HepG2 (cell line): ENCODE measurements around the gene KRT73. TPM values are rescaled to one million over a fixed set of nuclear protein-coding genes. Genes with fewer than 3 reads are reported as not detected.

Experiments
- ATAC-seq: fragments of 200-7000 bp; cut with Tn5 transposase; 3 replicates; pipeline ENCODE4 v1.9.1; 2020; ENCODE audit warnings: mild to moderate bottlenecking, moderate library complexity
- BruUV-seq: library from RNA; stranded (reverse); fragments of 400-500 nt; replicated peaks from 2 replicates; lab custom pipeline; 2021; lab: Mats Ljungman, UMichigan
- CTCF ChIA-PET: fragments of 300-600 bp; formaldehyde crosslinking; extraction: SDS; loops from one replicate; lab custom pipeline; 2021; ENCODE audit warnings: low total read pairs, inconsistent platforms, low intra/inter-chr PET ratio; lab: Yijun Ruan, JAX
- POLR2A ChIA-PET: fragments of 350-600 bp; sonication (Branson Sonifier 250); formaldehyde crosslinking; loops from one replicate; lab custom pipeline; 2020; ENCODE audit warnings: antibody characterized with exemption, inconsistent platforms; lab: Yijun Ruan, JAX
- DNase-seq: peaks from one replicate; pipeline ENCODE4 v3.0.0-alpha.2; 2015; ENCODE audit warnings: low spot score
- FAIRE-seq: peaks from 3 replicates; lab custom pipeline; 2011; peaks lifted over from hg19 to GRCh38; lab: Jason Lieb, UNC
- H2AFZ ChIP-seq: one replicate; pipeline ENCODE4 v1.6.1; 2011; ENCODE audit warnings: low read length, inconsistent platforms
- H3K27ac ChIP-seq: fragments of 300-600 bp; 3 replicates; pipeline ENCODE4 v1.8.0; 2011; ENCODE audit warnings: mixed run types, mild to moderate bottlenecking, mixed read lengths, low read length, inconsistent platforms; ENCODE audit not compliant: insufficient read depth; ENCODE audit errors: extremely low read length
- H3K27me3 ChIP-seq, 2 experiments: fragments of 200-600 bp in 1 of 2; 2 replicates in 1 of 2; 3 replicates in 1 of 2; pipeline versions ENCODE4 v1.6.0 to v1.8.0; 2011; ENCODE audit warnings: low read length in 2 of 2, mild to moderate bottlenecking in 2 of 2, moderate library complexity in 2 of 2, inconsistent platforms in 1 of 2; ENCODE audit not compliant: insufficient read depth in 2 of 2, control insufficient read depth in 1 of 2
- H3K36me3 ChIP-seq, 2 experiments: fragments of 200-600 bp in 1 of 2; replicated peaks in 1 of 2; 2 replicates in 1 of 2; 3 replicates in 1 of 2; pipeline versions ENCODE4 v1.5.1 to v1.8.0; 2011; ENCODE audit warnings: low read length in 2 of 2, inconsistent platforms in 1 of 2; ENCODE audit not compliant: insufficient read depth in 2 of 2, control insufficient read depth in 1 of 2
- H3K4me1 ChIP-seq: 2 replicates; pipeline ENCODE4 v1.5.1; 2012; ENCODE audit warnings: low read length, inconsistent platforms; ENCODE audit not compliant: insufficient read depth
- H3K4me2 ChIP-seq: 2 replicates; pipeline ENCODE4 v1.6.0; 2011; ENCODE audit warnings: low read depth, low read length, inconsistent platforms
- H3K4me3 ChIP-seq, 3 experiments: fragments of 200-600 bp in 1 of 3; sonication (generic), shearing (Covaris generic) in 1 of 3; replicated peaks in 1 of 3; 2 replicates each; pipeline ENCODE4 v1.5.1; 2011 to 2016; ENCODE audit warnings: low read length in 3 of 3, inconsistent platforms in 2 of 3, low read depth in 2 of 3, mild to moderate bottlenecking in 2 of 3, control low read depth in 1 of 3, mixed read lengths in 1 of 3; ENCODE audit not compliant: insufficient read depth in 1 of 3
- H3K79me2 ChIP-seq: one replicate; pipeline ENCODE4 v1.6.1; 2011; ENCODE audit warnings: low read length, inconsistent platforms; ENCODE audit not compliant: insufficient read depth
- H3K9ac ChIP-seq: 2 replicates; pipeline ENCODE4 v1.6.0; 2011; ENCODE audit warnings: mild to moderate bottlenecking, low read depth, low read length, inconsistent platforms; ENCODE audit not compliant: insufficient read depth
- H3K9me3 ChIP-seq: 2 replicates; pipeline ENCODE4 v1.5.1; 2012; ENCODE audit warnings: mild to moderate bottlenecking, low read length
- H4K20me1 ChIP-seq: 2 replicates; pipeline ENCODE4 v1.6.0; 2011; ENCODE audit warnings: inconsistent platforms, mild to moderate bottlenecking, low read length, moderate library complexity; ENCODE audit not compliant: insufficient read depth
- ATF4 ChIP-seq, 2 experiments: fragments of 450-650 bp in 1 of 2; sonication (generic) in 1 of 2; formaldehyde crosslinking; IDR thresholded peaks; 2 replicates each; pipeline versions ENCODE4 v1.5.0 to v1.8.0; 2020 to 2022; ENCODE audit warnings: mild to moderate bottlenecking in 1 of 2, missing genetic modification reagents in 1 of 2
- DNMT3B ChIP-seq: conservative IDR thresholded peaks from 2 replicates; pipeline ENCODE4 v1.6.1; 2016; ENCODE audit warnings: missing biosample characterization, control low read depth
- FOSL2 ChIP-seq: sonication (generic); formaldehyde crosslinking; IDR thresholded peaks from 2 replicates; pipeline ENCODE4 v1.4.0; 2020; ENCODE audit warnings: missing genetic modification reagents
- GABPA ChIP-seq, 2 experiments: IDR thresholded peaks; 2 replicates each; pipeline ENCODE4 v1.6.1; 2011 to 2016; ENCODE audit warnings: low read depth in 2 of 2, low read length in 1 of 2, missing biosample characterization in 1 of 2, missing genetic modification characterization in 1 of 2
- HNF4G ChIP-seq, 2 experiments: sonication (generic) in 1 of 2; formaldehyde crosslinking in 1 of 2; IDR thresholded peaks; 2 replicates each; pipeline versions ENCODE4 v1.4.0 to v1.6.1; 2011 to 2020; ENCODE audit warnings: borderline replicate concordance in 2 of 2, low read depth in 2 of 2, mild to moderate bottlenecking in 2 of 2, low read length in 1 of 2, missing genetic modification reagents in 1 of 2, moderate library complexity in 1 of 2
- HNRNPH1 ChIP-seq: fragments of 200-400 bp; formaldehyde crosslinking; optimal IDR thresholded peaks from 2 replicates; pipeline ENCODE3; 2017; ENCODE audit warnings: mild to moderate bottlenecking, low read depth, low read length
- LCORL ChIP-seq, 2 experiments: fragments of 450-650 bp in 1 of 2; sonication (generic) in 1 of 2; formaldehyde crosslinking in 1 of 2; IDR thresholded peaks; 2 replicates each; pipeline versions ENCODE4 v1.5.0 to v1.6.1; 2017 to 2020; ENCODE audit warnings: antibody characterized with exemption in 1 of 2, missing genetic modification reagents in 1 of 2
- MATR3 ChIP-seq: sonication (generic); formaldehyde crosslinking; IDR thresholded peaks from 2 replicates; pipeline ENCODE4 v1.4.0; 2020; ENCODE audit warnings: missing genetic modification reagents
- MIER2 ChIP-seq: IDR thresholded peaks from 2 replicates; pipeline ENCODE4 v1.6.1; 2016; ENCODE audit warnings: missing biosample characterization, missing genetic modification reagents
- MNT ChIP-seq: fragments of 450-650 bp; IDR thresholded peaks from 2 replicates; pipeline ENCODE4 v1.6.1; 2016
- NR2C2 ChIP-seq: sonication (generic); formaldehyde crosslinking; IDR thresholded peaks from 2 replicates; pipeline ENCODE4 v1.4.0; 2020; ENCODE audit warnings: missing genetic modification reagents, mild to moderate bottlenecking, moderate library complexity, borderline replicate concordance
- NRL ChIP-seq: sonication (generic); formaldehyde crosslinking; IDR thresholded peaks from 2 replicates; pipeline ENCODE4 v1.5.0; 2020; ENCODE audit warnings: missing genetic modification reagents, mild to moderate bottlenecking, moderate library complexity, borderline replicate concordance
- PBX3 ChIP-seq: sonication (generic); formaldehyde crosslinking; IDR thresholded peaks from 2 replicates; pipeline ENCODE4 v1.8.1; 2023; ENCODE audit warnings: missing genetic modification reagents, inconsistent platforms, borderline replicate concordance
- RFXAP ChIP-seq: sonication (generic); formaldehyde crosslinking; IDR thresholded peaks from 2 replicates; pipeline ENCODE4 v1.4.0; 2020; ENCODE audit warnings: missing genetic modification reagents, borderline replicate concordance
- SCMH1 ChIP-seq: sonication (generic); formaldehyde crosslinking; IDR thresholded peaks from 2 replicates; pipeline ENCODE4 v1.9.0; 2021; ENCODE audit warnings: missing genetic modification reagents, mild to moderate bottlenecking, borderline replicate concordance
- TBX2 ChIP-seq: sonication (generic); formaldehyde crosslinking; IDR thresholded peaks from 2 replicates; pipeline ENCODE4 v1.5.0; 2020; ENCODE audit warnings: missing genetic modification reagents, mild to moderate bottlenecking, borderline replicate concordance
- ZEB1 ChIP-seq: IDR thresholded peaks from 2 replicates; pipeline ENCODE4 v1.6.1; 2012; ENCODE audit warnings: mild to moderate bottlenecking, low read depth, inconsistent platforms; ENCODE audit not compliant: insufficient replicate concordance
- ZFP37 ChIP-seq: sonication (generic); formaldehyde crosslinking; IDR thresholded peaks from 2 replicates; pipeline ENCODE4 v1.4.0; 2020; ENCODE audit warnings: missing genetic modification reagents, borderline replicate concordance
- ZFYVE20 ChIP-seq: sonication (generic); formaldehyde crosslinking; IDR thresholded peaks from 2 replicates; pipeline ENCODE4 v1.8.0; 2023; ENCODE audit warnings: low read depth, mild to moderate bottlenecking, moderate library complexity, missing genetic modification reagents, borderline replicate concordance
- WGBS: methylation state at CpG from one replicate; pipeline ENCODE4 v1.1.6; 2017; ENCODE audit warnings: low lambda C conversion rate; 5-methylcytosine and 5-hydroxymethylcytosine counted together
- in situ Hi-C: cut with HindIII; loops from 2 replicates; pipeline ENCODE4 v1.10.0; 2017; ENCODE audit warnings: low pct_unique_long_range_greater_than_20kb; ENCODE audit not compliant: extremely low pct_ligation_motif_present
- intact Hi-C: fragments of 100-400 bp; cut with micrococcal nuclease; formaldehyde crosslinking; loops from one replicate; pipeline ENCODE4 v1.10.0; 2022; ENCODE audit not compliant: unreplicated experiment
- polyA plus RNA-seq, 8 experiments: library from polyadenylated mRNA; depleted of rRNA in 3 of 8; stranded (reverse) in 7 of 8; unstranded in 1 of 8; fragments of >200 nt; fragmentation: Illumina TruSeq in 4 of 8; extraction: Trizol in 4 of 8; gene quantifications; 2 replicates each; pipeline versions ENCODE4 v1.2.1 to v1.2.3, GENCODE V29; 2011 to 2016; ENCODE audit warnings: low read depth in 4 of 8, missing spikeins in 1 of 8, mixed read lengths in 1 of 8; ENCODE audit not compliant: insufficient read depth in 1 of 8
- total RNA-seq, 5 experiments: library from RNA; depleted of rRNA; stranded (reverse); fragments of >200 nt; fragmentation: Illumina TruSeq; extraction: Trizol; gene quantifications; 2 replicates each; pipeline ENCODE4 v1.2.3, GENCODE V29; 2016; ENCODE audit warnings: low read depth in 1 of 5

Gene KRT73
- total and polyA plus RNA-seq, 2 of the 13 experiments (the other 11 are each of a cell fraction or from before 2014, with no cell fraction given) = not detected

- no peak overlapping the region for H2AFZ ChIP-seq
Measured at GRCh38 chr12:52661668-52662067, 43.3 kb upstream of the KRT73 start.

More at GRCh38 chr12:52661668-52662067, 43.3 kb upstream of the KRT73 start:
- WGBS = 4% methylated on average over 3 of the region's 3 CpGs
- no peaks in the 10 kb centered on the region for H3K79me2 ChIP-seq
- intact Hi-C loops (no loop called here), in situ Hi-C loops (no loop called here)
- no peak for DNase-seq
- ATAC-seq = no peak
- no peak overlapping the region for H3K9ac ChIP-seq
- ChIA-PET CTCF (no interaction called here), POLR2A (no interaction called here)
- no peak overlapping the region for H3K4me2 ChIP-seq
- H3K4me3 ChIP-seq = no peak overlapping the region
- FAIRE-seq = no peak
- no peaks in the 10 kb centered on the region for H3K9me3 ChIP-seq
- TF ChIP-seq HNF4G (IDR thresholded peaks at IDR 0.05; ENCODE audit: borderline replicate concordance, low read depth, low read length) = no peak
- TF ChIP-seq HNF4G (CRISPR knock-in tag; IDR thresholded peaks at IDR 0.05; ENCODE audit: borderline replicate concordance, low read depth) = no peak
- no peak for TF ChIP-seq SCMH1
- no peak for TF ChIP-seq MNT
- TF ChIP-seq PBX3 = no peak
- TF ChIP-seq ATF4 (CRISPR knock-in tag; IDR thresholded peaks at IDR 0.05) = no peak
- TF ChIP-seq GABPA (IDR thresholded peaks at IDR 0.05; ENCODE audit: low read depth, low read length) = no peak
- no peak for TF ChIP-seq GABPA (CRISPR knock-in tag; IDR thresholded peaks at IDR 0.05; ENCODE audit: low read depth)
- no peak for TF ChIP-seq TBX2
- no peak for TF ChIP-seq HNRNPH1
- TF ChIP-seq NRL (CRISPR knock-in tag) = no peak
- no peak for TF ChIP-seq NR2C2 (CRISPR knock-in tag)
- no peak for TF ChIP-seq FOSL2 (CRISPR knock-in tag)
- TF ChIP-seq DNMT3B (CRISPR knock-in tag) = no peak
- TF ChIP-seq ZEB1 = no peak
- no peak for TF ChIP-seq LCORL (IDR thresholded peaks at IDR 0.05)
- no peak for TF ChIP-seq LCORL (CRISPR knock-in tag; IDR thresholded peaks at IDR 0.05)
- no peak for TF ChIP-seq RFXAP
- no peak for TF ChIP-seq MIER2 (CRISPR knock-in tag)
- TF ChIP-seq ZFP37 (CRISPR knock-in tag) = no peak
- TF ChIP-seq ZFYVE20 (CRISPR knock-in tag) = no peak
- no peak for TF ChIP-seq MATR3 (CRISPR knock-in tag)
- H3K27ac ChIP-seq = no peak overlapping the region
- no TSS peak for BruUV-seq
- no peaks in the 10 kb centered on the region for H3K36me3 ChIP-seq
- no peaks in the 10 kb centered on the region for H3K4me1 ChIP-seq
- H3K27me3 ChIP-seq = peaks cover 3 to 31% of the 10 kb centered on the region in 2 experiments; a peak in 4 of 5 replicates
- no peaks in the 10 kb centered on the region for H4K20me1 ChIP-seq
